ENCODE data around the gene KIF13A. TPM values are rescaled to one million over a fixed set of nuclear protein-coding genes. Genes with fewer than 3 reads are reported as not detected.

Gene KIF13A
- total and polyA plus RNA-seq, 10 donors, result 3.7 to 32.0 (median 19.9) TPM

DNA sequence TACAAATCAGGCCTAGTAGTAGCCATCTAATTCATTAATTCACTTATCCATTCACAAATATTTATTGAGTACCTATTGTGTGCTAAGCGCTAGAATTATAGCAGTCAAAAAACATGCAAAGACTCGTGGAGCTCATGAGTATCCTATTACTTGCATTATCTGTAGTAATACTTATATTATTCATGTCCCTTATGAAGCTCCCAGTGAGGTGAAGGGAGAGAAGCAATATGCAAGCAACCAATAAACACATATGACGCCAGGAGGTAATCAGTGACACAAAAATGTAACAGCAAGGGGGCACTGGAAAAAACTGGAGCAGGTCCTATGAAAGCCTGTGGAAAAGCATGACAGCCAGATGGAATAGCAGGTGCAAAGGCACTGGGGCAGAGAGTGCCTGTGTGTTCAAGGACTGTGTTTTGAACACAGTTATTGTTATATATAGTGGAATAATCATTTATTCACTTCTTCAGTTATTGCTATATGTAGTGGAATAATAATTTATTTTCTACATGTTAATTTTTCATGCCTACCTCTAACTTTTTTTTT lies 109.5 kb downstream of the KIF13A start:
- H3K36me3 ChIP-seq, result peaks cover 0 to 4% (median 0%) of the 10 kb centered on the region in 6 donors
- H3K27me3 ChIP-seq (replicated peaks in 1 of 7), result no peaks in the 10 kb centered on the region
- H3K4me1 ChIP-seq, result peaks cover 0 to 24% (median 6%) of the 10 kb centered on the region in 6 donors
- TF ChIP-seq POLR2AphosphoS5 (IDR thresholded peaks at IDR 0.05) (no peak), CTCF (IDR thresholded peaks at IDR 0.05 in 8 of 11, conservative IDR thresholded peaks at IDR 0.05 in 3 of 11) (no peak), POLR2A (IDR thresholded peaks at IDR 0.05) (no peak)
- no peak overlapping the region for H3K27ac ChIP-seq
- DNase-seq, result no peak
- no peaks in the 10 kb centered on the region for H3K9me3 ChIP-seq
- H3K4me3 ChIP-seq, result no peak overlapping the region
- intact Hi-C loops (cut with DNase I; ENCODE audit: low total_unique reads), result no loop called here
- 86 to 93% (median 90%) methylated on average over 3 of the region's 3 CpGs for WGBS, 5 donors

DNA sequence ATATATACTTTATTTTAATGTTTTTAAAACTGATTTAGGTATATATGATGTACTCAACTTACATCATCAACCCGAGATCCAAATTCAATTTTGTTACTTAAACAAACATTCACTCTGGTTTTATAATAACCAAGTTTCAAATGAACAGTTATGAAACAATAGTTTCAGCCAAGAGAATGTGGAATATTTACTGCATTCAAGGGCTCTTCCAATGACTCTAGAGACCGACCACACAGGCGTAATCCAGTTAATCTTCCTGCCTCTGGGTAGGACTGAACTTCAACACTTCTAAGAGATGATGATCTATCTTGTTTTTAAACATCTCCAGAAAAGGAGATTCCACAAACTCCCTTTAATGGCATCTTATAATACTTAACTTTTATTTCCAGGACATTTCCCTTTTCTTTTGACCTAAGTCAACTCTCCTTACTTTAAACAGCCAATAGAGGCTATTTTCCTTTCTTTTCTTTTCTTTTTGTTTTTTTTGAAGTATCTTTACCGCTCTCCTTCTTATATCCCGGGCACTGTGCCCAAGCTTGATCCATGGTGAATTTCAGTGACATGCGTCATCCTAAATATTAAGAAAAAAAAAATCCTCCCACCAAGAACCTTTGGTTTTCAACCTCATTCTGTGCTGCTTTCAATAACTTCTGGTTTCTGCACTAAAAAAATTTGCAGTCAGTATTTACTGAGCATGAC lies 110.1 kb downstream of the KIF13A start:
- TF ChIP-seq POLR2A (IDR thresholded peaks at IDR 0.05) (no peak), CTCF (IDR thresholded peaks at IDR 0.05 in 8 of 11, conservative IDR thresholded peaks at IDR 0.05 in 3 of 11) (no peak)
- Histone ChIP-seq H3K4me1 (peaks cover 0 to 18% (median 5%) of the 10 kb centered on the region in 6 donors), H3K36me3 (peaks cover 0 to 8% (median 0%) of the 10 kb centered on the region in 6 donors), H3K4me3 (no peak overlapping the region), H3K27me3 (replicated peaks in 1 of 7) (no peaks in the 10 kb centered on the region), H3K27ac (no peak overlapping the region), H3K9me3 (no peaks in the 10 kb centered on the region)
- no peak for DNase-seq
- intact Hi-C loops (cut with DNase I; ENCODE audit: low total_unique reads), result no loop called here
- WGBS, 5 donors, result 86 to 93% (median 89%) methylated on average over 6 of the region's 6 CpGs

DNA sequence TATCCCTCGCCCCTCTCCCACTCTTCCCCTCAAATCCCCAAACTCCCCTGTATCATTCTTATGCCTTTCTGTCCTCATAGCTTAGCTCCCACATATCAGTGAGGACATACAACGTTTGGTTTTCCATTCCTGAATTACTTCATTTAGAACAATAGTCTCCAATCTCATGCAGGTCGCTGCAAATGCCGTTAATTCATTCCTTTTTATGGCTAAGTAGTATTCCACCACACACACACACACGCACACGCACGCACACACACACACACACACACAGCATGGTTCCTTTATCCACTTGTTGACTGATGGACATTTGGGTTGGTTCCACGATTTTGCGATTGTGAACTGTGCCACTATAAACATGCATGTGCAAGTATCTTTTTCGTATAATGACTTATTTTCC lies 112.7 kb downstream of the KIF13A start:
- no peak for DNase-seq
- no peaks in the 10 kb centered on the region for H3K9me3 ChIP-seq
- intact Hi-C loops (cut with DNase I; ENCODE audit: low total_unique reads), result no loop called here
- H3K27me3 ChIP-seq (replicated peaks in 1 of 7), result no peaks in the 10 kb centered on the region
- no peak for TF ChIP-seq CTCF (IDR thresholded peaks at IDR 0.05 in 8 of 11, conservative IDR thresholded peaks at IDR 0.05 in 3 of 11)
- no peak for TF ChIP-seq POLR2A (IDR thresholded peaks at IDR 0.05)
- no peak for TF ChIP-seq POLR2AphosphoS5 (IDR thresholded peaks at IDR 0.05)
- peaks cover 0 to 6% (median under 1%) of the 10 kb centered on the region in 6 donors for H3K4me1 ChIP-seq
- H3K36me3 ChIP-seq, result peaks cover 0 to 8% (median 0%) of the 10 kb centered on the region in 6 donors
- H3K27ac ChIP-seq, result no peak overlapping the region
- no peak overlapping the region for H3K4me3 ChIP-seq
- whole genome bisulfite sequencing, 5 donors, result 74 to 92% (median 81%) methylated on average over 10 of the region's 10 CpGs

DNA sequence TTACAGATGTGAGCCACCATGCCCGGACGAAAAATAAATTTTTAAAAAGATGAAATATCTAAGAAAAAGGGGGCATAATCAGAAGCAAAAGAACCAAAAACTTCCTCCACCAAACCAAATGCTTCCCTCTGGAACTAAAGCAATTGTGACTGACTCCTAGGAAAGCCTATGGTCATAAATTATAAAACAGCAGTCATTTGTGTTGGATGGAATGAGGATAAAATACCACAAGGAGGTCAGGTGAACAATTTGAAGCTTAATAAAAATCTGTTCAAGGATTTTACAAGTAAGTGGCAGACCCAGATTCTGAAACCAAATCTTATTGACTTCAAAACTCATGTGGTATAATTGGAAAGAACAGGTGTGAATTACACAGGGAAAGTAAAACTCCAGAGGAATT lies 114.5 kb downstream of the KIF13A start:
- Histone ChIP-seq H3K4me3 (no peak overlapping the region), H3K9me3 (no peaks in the 10 kb centered on the region), H3K4me1 (peaks cover 0 to 16% (median 7%) of the 10 kb centered on the region in 6 donors), H3K27me3 (replicated peaks in 1 of 7) (no peaks in the 10 kb centered on the region), H3K36me3 (peaks cover 0 to 8% (median 0%) of the 10 kb centered on the region in 6 donors), H3K27ac (no peak overlapping the region)
- intact Hi-C loops (cut with DNase I; ENCODE audit: low total_unique reads), result no loop called here
- 95 to 100% (median 98%) methylated on average over 2 of the region's 2 CpGs for WGBS, 5 donors
- no peak for TF ChIP-seq CTCF (IDR thresholded peaks at IDR 0.05 in 8 of 11, conservative IDR thresholded peaks at IDR 0.05 in 3 of 11)
- no peak for TF ChIP-seq POLR2AphosphoS5 (IDR thresholded peaks at IDR 0.05)
- TF ChIP-seq POLR2A (IDR thresholded peaks at IDR 0.05), result no peak
- no peak for DNase-seq

Measured in spleen (tissue), 11 donors.